Measurements from ENCODE around the gene SLCO2A1.

GRCh38 chr3:133954717-133955360, 74.9 kb downstream of the SLCO2A1 start:
- no peak for TF ChIP-seq POLR2A (IDR thresholded peaks at IDR 0.05)
- no peak for TF ChIP-seq POLR2AphosphoS5 (IDR thresholded peaks at IDR 0.05)
